IMR-90 (cell line): Measurements from ENCODE around the gene SV2B. TPM values are rescaled to one million over a fixed set of nuclear protein-coding genes. Genes with fewer than 3 reads are reported as not detected.

Experiments used
- ATAC-seq: fragments of 200-7000 bp; cut with Tn5 transposase; 2 replicates; pipeline ENCODE4 v1.9.1; 2020; ENCODE audit warnings: low read depth, mild to moderate bottlenecking, moderate library complexity
- BruUV-seq: library from RNA; stranded (reverse); fragments of 400-500 nt; replicated peaks from 2 replicates; lab custom pipeline; 2021; lab: Mats Ljungman, UMichigan
- CTCF ChIA-PET: fragments of 300-600 bp; formaldehyde crosslinking; extraction: SDS; loops from one replicate; lab custom pipeline; 2021; ENCODE audit warnings: antibody characterized with exemption; lab: Yijun Ruan, JAX
- POLR2A ChIA-PET: fragments of 300-600 bp; sonication (Branson Sonifier 250); formaldehyde crosslinking; loops from one replicate; lab custom pipeline; 2022; ENCODE audit warnings: antibody characterized with exemption; ENCODE audit not compliant: unreplicated experiment; lab: Charles Lee
- DNase-seq: peaks from one replicate; pipeline ENCODE4 v3.0.0; 2013
- H2AFZ ChIP-seq: replicated peaks from 2 replicates; pipeline ENCODE3; 2013; ENCODE audit warnings: low read length, mild to moderate bottlenecking; ENCODE audit not compliant: poor library complexity
- H2AK5ac ChIP-seq: 2 replicates; pipeline ENCODE4 v1.6.1; 2013; ENCODE audit warnings: low read depth, low read length, inconsistent platforms
- H2AK9ac ChIP-seq: replicated peaks from 2 replicates; pipeline ENCODE3; 2013; ENCODE audit warnings: mild to moderate bottlenecking, low read depth, low read length, moderate library complexity; ENCODE audit not compliant: poor library complexity
- H2BK120ac ChIP-seq: 2 replicates; pipeline ENCODE4 v1.6.1; 2013; ENCODE audit warnings: low read depth, low read length, inconsistent platforms
- H2BK15ac ChIP-seq: 3 replicates; pipeline ENCODE4 v1.6.1; 2013; ENCODE audit warnings: low read depth, low read length, inconsistent platforms
- H2BK20ac ChIP-seq: 2 replicates; pipeline ENCODE4 v1.6.1; 2013; ENCODE audit warnings: low read depth, mild to moderate bottlenecking, inconsistent platforms, low read length, moderate library complexity
- H2BK5ac ChIP-seq: 2 replicates; pipeline ENCODE4 v1.6.1; 2013; ENCODE audit warnings: mild to moderate bottlenecking, low read depth, low read length, inconsistent platforms; ENCODE audit not compliant: poor library complexity, severe bottlenecking
- H3K14ac ChIP-seq: replicated peaks from 2 replicates; pipeline ENCODE4 v1.6.1; 2013; ENCODE audit warnings: low read depth, low read length, inconsistent platforms
- H3K18ac ChIP-seq: 2 replicates; pipeline ENCODE4 v1.6.1; 2013; ENCODE audit warnings: low read depth, low read length, control low read depth
- H3K23ac ChIP-seq: 2 replicates; pipeline ENCODE4 v1.6.1; 2013; ENCODE audit warnings: low read depth, low read length, inconsistent platforms
- H3K27ac ChIP-seq: 2 replicates; pipeline ENCODE4 v1.5.1; 2013; ENCODE audit warnings: mild to moderate bottlenecking, control low read depth, low read length; ENCODE audit not compliant: insufficient read depth
- H3K27me3 ChIP-seq: 2 replicates; pipeline ENCODE4 v1.6.1; 2013; ENCODE audit warnings: low read length; ENCODE audit not compliant: control insufficient read depth, insufficient read depth
- H3K36me3 ChIP-seq: 2 replicates; pipeline ENCODE4 v1.6.1; 2013; ENCODE audit warnings: low read length, mixed read lengths; ENCODE audit not compliant: control insufficient read depth, insufficient read depth
- H3K4ac ChIP-seq: 2 replicates; pipeline ENCODE4 v1.6.1; 2013; ENCODE audit warnings: low read depth, low read length, inconsistent platforms
- H3K4me1 ChIP-seq: 2 replicates; pipeline ENCODE4 v1.6.1; 2013; ENCODE audit warnings: low read length, mixed read lengths; ENCODE audit not compliant: control insufficient read depth, insufficient read depth
- H3K4me2 ChIP-seq: 2 replicates; pipeline ENCODE4 v1.6.1; 2013; ENCODE audit warnings: low read depth, mild to moderate bottlenecking, control low read depth, low read length, moderate library complexity
- H3K4me3 ChIP-seq: 2 replicates; pipeline ENCODE4 v1.5.1; 2013; ENCODE audit warnings: low read depth, mild to moderate bottlenecking, control low read depth, low read length, moderate library complexity; ENCODE audit not compliant: insufficient read depth
- H3K56ac ChIP-seq: 2 replicates; pipeline ENCODE4 v1.6.1; 2013; ENCODE audit warnings: low read length, inconsistent platforms; ENCODE audit not compliant: insufficient read depth; ENCODE audit errors: extremely low read depth
- H3K79me1 ChIP-seq, 2 experiments: 2 replicates each; pipeline ENCODE4 v1.6.1; 2013; ENCODE audit warnings: low read length in 2 of 2, inconsistent platforms in 1 of 2, low read depth in 1 of 2
- H3K9ac ChIP-seq: 2 replicates; pipeline ENCODE4 v1.6.1; 2013; ENCODE audit warnings: low read depth, low read length, control low read depth
- H3K9me1 ChIP-seq: 2 replicates; pipeline ENCODE4 v1.6.1; 2013; ENCODE audit warnings: low read length, inconsistent platforms; ENCODE audit not compliant: insufficient read depth
- H3K9me3 ChIP-seq: 2 replicates; pipeline ENCODE4 v1.6.1; 2013; ENCODE audit warnings: low read length; ENCODE audit not compliant: control insufficient read depth, insufficient read depth
- H4K20me1 ChIP-seq: 2 replicates; pipeline ENCODE4 v1.6.1; 2013; ENCODE audit warnings: low read length, inconsistent platforms; ENCODE audit not compliant: insufficient read depth
- H4K5ac ChIP-seq: 2 replicates; pipeline ENCODE4 v1.6.1; 2013; ENCODE audit warnings: mild to moderate bottlenecking, low read depth, low read length, control low read depth
- H4K8ac ChIP-seq, 2 experiments: 2 replicates each; pipeline ENCODE4 v1.6.1; 2013; ENCODE audit warnings: low read depth in 2 of 2, low read length in 2 of 2, control low read depth in 1 of 2, inconsistent platforms in 1 of 2
- H4K91ac ChIP-seq: 2 replicates; pipeline ENCODE4 v1.6.1; 2013; ENCODE audit warnings: low read depth, low read length, inconsistent platforms; ENCODE audit not compliant: insufficient read depth
- CEBPB ChIP-seq: IDR thresholded peaks from 2 replicates; pipeline ENCODE4 v1.6.1; 2012; ENCODE audit warnings: low read depth, low read length, improper control_type of control experiment
- CHD1 ChIP-seq: IDR thresholded peaks from 2 replicates; pipeline ENCODE4 v1.6.1; 2012; ENCODE audit warnings: low read depth, low read length, improper control_type of control experiment
- ELK1 ChIP-seq: fragments of 150-350 bp; IDR thresholded peaks from 2 replicates; pipeline ENCODE4 v1.6.1; 2016; ENCODE audit warnings: low read depth, mild to moderate bottlenecking, low read length, moderate library complexity, borderline replicate concordance
- NFE2L2 ChIP-seq: fragments of 150-350 bp; IDR thresholded peaks from 2 replicates; pipeline ENCODE4 v1.6.1; 2016; ENCODE audit warnings: low read depth, mild to moderate bottlenecking, low read length
- RAD21 ChIP-seq: IDR thresholded peaks from 2 replicates; pipeline ENCODE4 v1.6.1; 2012; ENCODE audit warnings: low read length, improper control_type of control experiment
- RCOR1 ChIP-seq: IDR thresholded peaks from 2 replicates; pipeline ENCODE4 v1.6.1; 2012; ENCODE audit warnings: mild to moderate bottlenecking, low read length, improper control_type of control experiment; ENCODE audit not compliant: insufficient replicate concordance
- SMC3 ChIP-seq: fragments of 150-350 bp; IDR thresholded peaks from 2 replicates; pipeline ENCODE4 v1.6.1; 2016; ENCODE audit warnings: low read depth, mild to moderate bottlenecking, antibody characterized with exemption, low read length, moderate library complexity
- WGBS, 2 experiments: methylation state at CpG; one replicate each; pipeline versions ENCODE4 v1.1.5 to v1.1.7; 2013; ENCODE audit warnings: missing lambda C conversion rate in 2 of 2; ENCODE audit not compliant: insufficient read length in 1 of 2; ENCODE audit errors: extremely low coverage in 2 of 2; 5-methylcytosine and 5-hydroxymethylcytosine counted together
- dilution Hi-C: fragments of 300-500 bp; cut with HindIII; formaldehyde crosslinking; loops from one replicate; pipeline ENCODE4 v1.14.3; 2018; ENCODE audit warnings: low sequenced_read_pairs; ENCODE audit not compliant: unreplicated experiment
- in situ Hi-C: fragments of 300-500 bp; cut with MboI; formaldehyde crosslinking; loops from 3 replicates; pipeline ENCODE4 v1.14.3; 2019; ENCODE audit warnings: low sequenced_read_pairs, inconsistent platforms, mixed read lengths
- intact Hi-C: fragments of 100-400 bp; cut with micrococcal nuclease; formaldehyde crosslinking; loops from 2 replicates; pipeline ENCODE4 v1.10.0; 2022
- polyA plus RNA-seq, 3 experiments: library from polyadenylated mRNA; depleted of rRNA; stranded (reverse); fragments of >200 nt; gene quantifications; 2 replicates each; pipeline ENCODE4 v1.2.3, GENCODE V29; 2012; ENCODE audit warnings: low replicate concordance in 1 of 3
- total RNA-seq: library from RNA; depleted of rRNA; stranded (reverse); fragments of >200 nt; gene quantifications from 2 replicates; pipeline ENCODE4 v1.2.3, GENCODE V29; 2012

Gene SV2B
- total and polyA plus RNA-seq, 2 of the 4 experiments (the other 2 are of a cell fraction): not detected

- intact Hi-C loops: no loop called here
- no peak overlapping the region for H4K5ac ChIP-seq
- H3K14ac ChIP-seq: no peak overlapping the region
- H4K8ac ChIP-seq: no peak overlapping the region
- H3K4ac ChIP-seq: no peak overlapping the region
- no peaks in the 10 kb centered on the region for H3K36me3 ChIP-seq
- H2BK20ac ChIP-seq: no peak overlapping the region
- no TSS peak for BruUV-seq
- peaks cover under 1% of the 10 kb centered on the region; the same call in 1 of the 2 replicates for H3K27me3 ChIP-seq
- no peak for ATAC-seq
- no peak overlapping the region for H3K18ac ChIP-seq
- no peak overlapping the region for H2AFZ ChIP-seq
- no peak overlapping the region for H3K9ac ChIP-seq
- dilution Hi-C loops: no loop called here
- H4K20me1 ChIP-seq: no peaks in the 10 kb centered on the region
- in situ Hi-C loops: no loop called here
- no peak for TF ChIP-seq SMC3
- no peak for TF ChIP-seq CEBPB
- TF ChIP-seq RAD21: no peak
- TF ChIP-seq ELK1: no peak
- TF ChIP-seq RCOR1: no peak
- no peak for TF ChIP-seq NFE2L2
- no peak for TF ChIP-seq CHD1
- no peak overlapping the region for H3K4me2 ChIP-seq
- H2BK15ac ChIP-seq: no peak overlapping the region
- no CpG with 5 or more reads among the region's 6 CpGs for WGBS, 2 experiments
- H3K9me3 ChIP-seq: no peaks in the 10 kb centered on the region
- ChIA-PET POLR2A (no interaction called here), CTCF (no interaction called here)
- DNase-seq: no peak
- no peak overlapping the region for H2AK5ac ChIP-seq
- no peak overlapping the region for H3K23ac ChIP-seq
- no peak overlapping the region for H2BK5ac ChIP-seq
- no peak overlapping the region for H3K27ac ChIP-seq
- H2BK120ac ChIP-seq: no peak overlapping the region
- no peaks in the 10 kb centered on the region for H3K9me1 ChIP-seq
- H3K79me1 ChIP-seq: no peaks in the 10 kb centered on the region
- H4K91ac ChIP-seq: no peak overlapping the region
- H3K4me3 ChIP-seq: no peak overlapping the region
- H3K56ac ChIP-seq: no peak overlapping the region
- H2AK9ac ChIP-seq: no peak overlapping the region
- no peaks in the 10 kb centered on the region for H3K4me1 ChIP-seq
Observed at GRCh38 chr15:91113030-91113429, 13.0 kb downstream of the SV2B start.
